Measurements from ENCODE around the gene CELA2A. TPM values are rescaled to one million over a fixed set of nuclear protein-coding genes. Genes with fewer than 3 reads are reported as not detected.

CELA2A gene
- polyA plus RNA-seq, 1 of the 3 experiments (the other 2 are of a cell fraction) = not detected

DNA sequence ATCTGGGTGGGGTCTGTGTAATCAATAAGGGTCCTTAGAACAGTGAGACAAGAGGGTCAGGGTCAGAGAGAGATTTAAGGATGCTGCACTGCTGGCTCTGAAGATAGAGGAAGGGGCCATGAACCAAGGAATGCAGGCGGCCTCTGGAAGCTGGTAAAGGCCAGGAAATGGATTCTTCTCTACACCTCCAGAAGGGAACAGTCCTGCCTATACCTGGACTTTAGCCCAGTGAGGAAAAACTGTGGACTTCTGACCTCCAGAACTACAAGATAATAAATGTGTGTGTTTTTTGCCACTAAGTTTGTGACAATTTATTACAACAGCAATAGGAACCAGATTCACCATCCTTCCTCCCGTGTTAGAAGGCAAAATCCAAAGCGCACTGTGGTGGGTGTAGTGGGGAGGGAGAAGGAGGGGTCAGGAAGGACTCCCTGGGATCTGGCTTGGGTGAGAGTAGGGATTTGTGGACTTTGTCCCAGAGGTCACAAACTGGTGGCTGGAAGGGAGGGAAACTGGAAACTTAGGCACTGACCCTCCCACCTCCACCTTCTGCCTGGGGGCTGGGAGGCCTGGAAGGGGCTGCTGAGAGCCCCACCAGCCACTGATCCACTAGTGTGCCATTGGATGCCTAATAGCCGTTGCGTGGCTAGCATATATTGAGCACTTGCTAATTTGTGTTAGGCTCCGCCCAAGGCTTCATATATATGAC, 5.4 kb upstream of the CELA2A start:
- H3K9me2 ChIP-seq = no peaks in the 10 kb centered on the region
- no peaks in the 10 kb centered on the region for H3K27me3 ChIP-seq (ENCODE audit: insufficient read depth)
- no peak overlapping the region for H3K9ac ChIP-seq
- H3K4me1 ChIP-seq (ENCODE audit: control insufficient read depth in 1 of 2, insufficient read depth in 2 of 2, low read depth in 1 of 2, low read length in 1 of 2) = no peaks in the 10 kb centered on the region
- no peaks in the 10 kb centered on the region for H4K20me1 ChIP-seq (ENCODE audit: insufficient read depth)
- no peak for TF ChIP-seq RCOR1 (IDR thresholded peaks at IDR 0.05; ENCODE audit: low read length)
- TF ChIP-seq, protein P1, sequence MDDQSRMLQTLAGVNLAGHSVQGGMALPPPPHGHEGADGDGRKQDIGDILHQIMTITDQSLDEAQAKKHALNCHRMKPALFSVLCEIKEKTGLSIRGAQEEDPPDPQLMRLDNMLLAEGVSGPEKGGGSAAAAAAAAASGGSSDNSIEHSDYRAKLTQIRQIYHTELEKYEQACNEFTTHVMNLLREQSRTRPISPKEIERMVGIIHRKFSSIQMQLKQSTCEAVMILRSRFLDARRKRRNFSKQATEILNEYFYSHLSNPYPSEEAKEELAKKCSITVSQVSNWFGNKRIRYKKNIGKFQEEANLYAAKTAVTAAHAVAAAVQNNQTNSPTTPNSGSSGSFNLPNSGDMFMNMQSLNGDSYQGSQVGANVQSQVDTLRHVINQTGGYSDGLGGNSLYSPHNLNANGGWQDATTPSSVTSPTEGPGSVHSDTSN (IDR thresholded peaks at IDR 0.05) = no peak
- TF ChIP-seq, protein P2, sequence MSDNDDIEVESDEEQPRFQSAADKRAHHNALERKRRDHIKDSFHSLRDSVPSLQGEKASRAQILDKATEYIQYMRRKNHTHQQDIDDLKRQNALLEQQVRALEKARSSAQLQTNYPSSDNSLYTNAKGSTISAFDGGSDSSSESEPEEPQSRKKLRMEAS (IDR thresholded peaks at IDR 0.05; ENCODE audit: low read depth) = no peak
- no peaks in the 10 kb centered on the region for H3K36me3 ChIP-seq (replicated peaks in 1 of 2; ENCODE audit: control insufficient read depth in 1 of 2, insufficient read depth in 2 of 2, low read length in 1 of 2)
- no peaks in the 10 kb centered on the region for H3K79me2 ChIP-seq (ENCODE audit: insufficient read depth)
- CTCF ChIA-PET = interaction anchor here (3.1 kb wide), 1 partner anchor 20 kb away, joined by 12 read pairs; no protein-coding TSS in a partner anchor
- peaks cover 3% of the 10 kb centered on the region for H3F3A ChIP-seq (replicated peaks; ENCODE audit: insufficient read depth)
- H3K9me3 ChIP-seq = no peaks in the 10 kb centered on the region
- no peak for DNase-seq
- no peak overlapping the region for H2AFZ ChIP-seq (ENCODE audit: low read depth)
- no peak overlapping the region for H3K27ac ChIP-seq (ENCODE audit: low read depth in 2 of 2, low read length in 1 of 2)
- no peak overlapping the region for H3K4me3 ChIP-seq (ENCODE audit: low read depth in 2 of 2, low read length in 1 of 2)
- no peak overlapping the region for H3K4me2 ChIP-seq
- POLR2A ChIA-PET = no interaction called here
- 81% methylated on average over 6 of the region's 6 CpGs for WGBS (ENCODE audit: low lambda C conversion rate)

DNA sequence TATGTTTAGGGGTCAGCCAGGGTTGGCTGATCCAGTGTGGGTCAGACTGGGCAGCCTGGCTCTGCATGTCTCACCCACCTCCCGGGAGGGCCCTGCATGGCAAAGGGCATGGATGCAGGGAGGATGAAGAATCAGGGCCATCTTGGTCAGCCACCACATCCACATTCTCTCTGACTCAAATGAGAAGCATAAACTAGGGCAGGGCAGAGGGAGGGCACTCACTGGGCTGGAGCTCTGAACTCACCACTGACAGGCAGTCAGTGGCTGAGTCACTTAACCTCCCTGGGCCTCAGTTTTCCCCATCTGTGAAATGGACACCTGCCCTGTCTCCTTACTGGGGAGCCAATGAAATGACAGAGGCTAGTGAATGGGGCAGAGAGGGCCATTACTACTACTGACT, 4.3 kb upstream of the CELA2A start:
- H3K79me2 ChIP-seq (ENCODE audit: insufficient read depth) = no peaks in the 10 kb centered on the region
- POLR2A ChIA-PET = no interaction called here
- DNase-seq = no peak
- H3K4me2 ChIP-seq = no peak overlapping the region
- TF ChIP-seq, protein P2 (IDR thresholded peaks at IDR 0.05; ENCODE audit: low read depth) = no peak
- H3K27ac ChIP-seq (ENCODE audit: low read depth in 2 of 2, low read length in 1 of 2) = no peak overlapping the region
- H3K9ac ChIP-seq = no peak overlapping the region
- no peak overlapping the region for H2AFZ ChIP-seq (ENCODE audit: low read depth)
- H3F3A ChIP-seq (replicated peaks; ENCODE audit: insufficient read depth) = peaks cover 3% of the 10 kb centered on the region
- H3K4me1 ChIP-seq (ENCODE audit: control insufficient read depth in 1 of 2, insufficient read depth in 2 of 2, low read depth in 1 of 2, low read length in 1 of 2) = no peaks in the 10 kb centered on the region
- no peaks in the 10 kb centered on the region for H4K20me1 ChIP-seq (ENCODE audit: insufficient read depth)
- no peaks in the 10 kb centered on the region for H3K27me3 ChIP-seq (ENCODE audit: insufficient read depth)
- CTCF ChIA-PET = no interaction called here
- H3K9me3 ChIP-seq = no peaks in the 10 kb centered on the region
- no peaks in the 10 kb centered on the region for H3K9me2 ChIP-seq
- H3K4me3 ChIP-seq (ENCODE audit: low read depth in 2 of 2, low read length in 1 of 2) = no peak overlapping the region
- no peaks in the 10 kb centered on the region for H3K36me3 ChIP-seq (replicated peaks in 1 of 2; ENCODE audit: control insufficient read depth in 1 of 2, insufficient read depth in 2 of 2, low read length in 1 of 2)
- WGBS (ENCODE audit: low lambda C conversion rate) = no CpG with 5 or more reads among the region's 1 CpG

DNA sequence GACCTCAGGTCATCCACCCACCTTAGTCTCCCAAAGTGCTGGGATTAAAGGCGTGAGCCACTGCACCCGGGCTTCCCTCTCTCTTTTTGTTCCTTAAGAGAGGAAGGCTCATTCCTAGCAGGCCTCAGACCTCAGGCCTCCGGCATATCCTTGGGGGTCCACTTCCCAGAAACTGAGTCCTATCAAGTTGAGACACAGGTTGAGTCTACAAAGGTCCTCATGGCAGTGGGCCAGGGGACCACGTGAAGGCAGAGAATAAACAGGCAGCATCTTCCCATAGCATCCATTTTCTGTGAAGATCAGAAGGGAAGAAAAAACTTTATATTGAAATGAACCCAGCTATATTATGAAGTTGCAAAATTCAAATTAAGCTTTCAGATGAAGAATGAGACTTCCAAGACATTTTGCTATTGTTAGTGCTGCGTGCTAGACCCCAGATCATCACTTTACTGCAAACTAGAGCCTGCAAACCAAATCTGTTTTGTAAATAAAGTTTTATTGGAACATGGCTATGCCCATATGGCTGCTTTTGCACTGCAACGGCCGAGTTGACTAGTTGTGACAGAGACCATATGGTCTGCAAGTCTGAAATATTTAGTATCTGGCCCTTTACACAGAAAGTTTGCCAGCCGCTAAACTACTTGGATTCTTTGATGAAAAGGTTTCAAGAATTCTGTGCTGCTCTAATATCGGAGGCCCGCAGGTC, 3.5 kb upstream of the CELA2A start:
- Histone ChIP-seq H3K79me2 (ENCODE audit: insufficient read depth) (no peaks in the 10 kb centered on the region), H3K9me3 (no peaks in the 10 kb centered on the region), H3K27ac (ENCODE audit: low read depth in 2 of 2, low read length in 1 of 2) (no peak overlapping the region), H3K36me3 (replicated peaks in 1 of 2; ENCODE audit: control insufficient read depth in 1 of 2, insufficient read depth in 2 of 2, low read length in 1 of 2) (no peaks in the 10 kb centered on the region), H3K4me3 (ENCODE audit: low read depth in 2 of 2, low read length in 1 of 2) (no peak overlapping the region), H4K20me1 (ENCODE audit: insufficient read depth) (no peaks in the 10 kb centered on the region), H3K4me2 (no peak overlapping the region), H3K4me1 (ENCODE audit: control insufficient read depth in 1 of 2, insufficient read depth in 2 of 2, low read depth in 1 of 2, low read length in 1 of 2) (no peaks in the 10 kb centered on the region), H2AFZ (ENCODE audit: low read depth) (no peak overlapping the region; the same call in 1 of the 2 replicates), H3K9me2 (no peaks in the 10 kb centered on the region), H3K9ac (no peak overlapping the region), H3K27me3 (ENCODE audit: insufficient read depth) (no peaks in the 10 kb centered on the region), H3F3A (replicated peaks; ENCODE audit: insufficient read depth) (peaks cover 3% of the 10 kb centered on the region)
- CTCF ChIA-PET = no interaction called here
- no peak for DNase-seq
- 89% methylated on average over 10 of the region's 10 CpGs for WGBS (ENCODE audit: low lambda C conversion rate)
- POLR2A ChIA-PET = no interaction called here
- no peak for TF ChIP-seq TEAD4 (IDR thresholded peaks at IDR 0.05; ENCODE audit: borderline replicate concordance, insufficient read depth)
- TF ChIP-seq ELF1 (IDR thresholded peaks at IDR 0.05) = no peak
- TF ChIP-seq NFIC (IDR thresholded peaks at IDR 0.05; ENCODE audit: borderline replicate concordance) = no peak
- no peak for TF ChIP-seq MXI1 (IDR thresholded peaks at IDR 0.05; ENCODE audit: low read depth, low read length)
- TF ChIP-seq GATA2 (CRISPR knock-in tag; IDR thresholded peaks at IDR 0.05) = no peak
- no peak for TF ChIP-seq SMC3 (IDR thresholded peaks at IDR 0.05; ENCODE audit: low read depth, low read length)
- no peak for TF ChIP-seq RFX5 (IDR thresholded peaks at IDR 0.05; ENCODE audit: low read length)
- TF ChIP-seq, protein P3, sequence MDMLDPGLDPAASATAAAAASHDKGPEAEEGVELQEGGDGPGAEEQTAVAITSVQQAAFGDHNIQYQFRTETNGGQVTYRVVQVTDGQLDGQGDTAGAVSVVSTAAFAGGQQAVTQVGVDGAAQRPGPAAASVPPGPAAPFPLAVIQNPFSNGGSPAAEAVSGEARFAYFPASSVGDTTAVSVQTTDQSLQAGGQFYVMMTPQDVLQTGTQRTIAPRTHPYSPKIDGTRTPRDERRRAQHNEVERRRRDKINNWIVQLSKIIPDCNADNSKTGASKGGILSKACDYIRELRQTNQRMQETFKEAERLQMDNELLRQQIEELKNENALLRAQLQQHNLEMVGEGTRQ (IDR thresholded peaks at IDR 0.05; ENCODE audit: borderline replicate concordance, low read depth, low read length) = no peak
- no peak for TF ChIP-seq SIN3A (IDR thresholded peaks at IDR 0.05; ENCODE audit: borderline replicate concordance, low read depth, low read length)
- no peak for TF ChIP-seq FOSL2 (IDR thresholded peaks at IDR 0.05; ENCODE audit: borderline replicate concordance, low read depth)
- TF ChIP-seq TAF1 (IDR thresholded peaks at IDR 0.05; ENCODE audit: borderline replicate concordance, low read depth, low read length) = no peak
- TF ChIP-seq RAD21 (IDR thresholded peaks at IDR 0.05; ENCODE audit: low read length) = no peak

Measured in SK-N-SH (cell line).